GM23338 (cell line): ENCODE measurements around the gene S100A16. TPM values are rescaled to one million over a fixed set of nuclear protein-coding genes. Genes with fewer than 3 reads are reported as not detected.

Experiments
- ATAC-seq: fragments of 200-7000 bp; cut with Tn5 transposase; 3 replicates; pipeline ENCODE4 v1.9.1; 2020
- DNase-seq: peaks from one replicate; pipeline ENCODE4 v3.0.0-alpha.2; 2015; ENCODE audit warnings: low spot score
- H2AFZ ChIP-seq: fragments of 200-600 bp; sonication (generic); 2 replicates; pipeline ENCODE4 v1.8.0; 2016; ENCODE audit warnings: antibody characterized with exemption, mild to moderate bottlenecking, moderate library complexity
- H3F3A ChIP-seq: fragments of 200-600 bp; sonication (generic); replicated peaks from 2 replicates; pipeline ENCODE4 v1.8.0; 2017; ENCODE audit warnings: antibody characterized with exemption, mixed run types, low read depth
- H3K27ac ChIP-seq: fragments of 200-600 bp; sonication (generic); 2 replicates; pipeline ENCODE4 v1.6.1; 2016; ENCODE audit warnings: low read depth
- H3K27me3 ChIP-seq: fragments of 200-600 bp; sonication (generic); 2 replicates; pipeline ENCODE4 v1.8.0; 2016; ENCODE audit warnings: mild to moderate bottlenecking, mixed run types, moderate library complexity; ENCODE audit not compliant: insufficient read depth
- H3K36me3 ChIP-seq: fragments of 200-600 bp; sonication (generic); 2 replicates; pipeline ENCODE4 v1.8.0; 2016; ENCODE audit warnings: mild to moderate bottlenecking; ENCODE audit not compliant: insufficient read depth
- H3K4me1 ChIP-seq: fragments of 200-600 bp; sonication (generic); 2 replicates; pipeline ENCODE4 v1.8.0; 2016; ENCODE audit warnings: mild to moderate bottlenecking, moderate library complexity; ENCODE audit not compliant: insufficient read depth
- H3K4me2 ChIP-seq: fragments of 200-600 bp; sonication (generic); 2 replicates; pipeline ENCODE4 v1.7.1; 2017; ENCODE audit warnings: mixed run types
- H3K4me3 ChIP-seq: fragments of 200-600 bp; sonication (generic); 2 replicates; pipeline ENCODE4 v1.6.1; 2016; ENCODE audit warnings: mixed run types
- H3K79me2 ChIP-seq: fragments of 200-600 bp; sonication (generic); replicated peaks from 2 replicates; pipeline ENCODE4 v1.8.0; 2017; ENCODE audit warnings: mild to moderate bottlenecking; ENCODE audit not compliant: insufficient read depth
- H3K9me2 ChIP-seq: fragments of 200-600 bp; sonication (generic); 2 replicates; pipeline ENCODE4 v1.8.0; 2017; ENCODE audit not compliant: insufficient read depth
- H4K20me1 ChIP-seq: fragments of 200-600 bp; sonication (generic); replicated peaks from 2 replicates; pipeline ENCODE4 v1.8.0; 2017; ENCODE audit warnings: mild to moderate bottlenecking; ENCODE audit not compliant: insufficient read depth
- H3K27ac Mint-ChIP-seq: 2 replicates; pipeline ENCODE4 v1.8.0; 2020; ENCODE audit warnings: inconsistent platforms, mild to moderate bottlenecking, moderate library complexity, mixed read lengths
- H3K27me3 Mint-ChIP-seq: 3 replicates; pipeline ENCODE4 v1.8.0; 2022; ENCODE audit warnings: low read depth, mild to moderate bottlenecking, moderate library complexity, mixed read lengths, inconsistent platforms; ENCODE audit not compliant: insufficient read depth, poor library complexity
- H3K36me3 Mint-ChIP-seq: 3 replicates; pipeline ENCODE4 v1.8.0; 2021; ENCODE audit warnings: low read depth, mild to moderate bottlenecking, inconsistent platforms, moderate library complexity, mixed read lengths
- H3K4me1 Mint-ChIP-seq: 3 replicates; pipeline ENCODE4 v1.8.0; 2020; ENCODE audit warnings: mild to moderate bottlenecking, inconsistent platforms, mixed read lengths
- H3K4me3 Mint-ChIP-seq: 3 replicates; pipeline ENCODE4 v1.8.0; 2021; ENCODE audit warnings: moderate library complexity, mild to moderate bottlenecking, inconsistent platforms, mixed read lengths
- H3K9me3 Mint-ChIP-seq: 3 replicates; pipeline ENCODE4 v1.8.0; 2020; ENCODE audit warnings: moderate library complexity, mild to moderate bottlenecking, inconsistent platforms, mixed read lengths
- CTCF ChIP-seq, 2 experiments: fragments of 200-600 bp in 1 of 2; sonication (generic) in 1 of 2; conservative IDR thresholded peaks; 2 replicates each; pipeline versions ENCODE4 v1.5.1 to v1.6.1; 2016 to 2017; ENCODE audit warnings: antibody characterized with exemption in 2 of 2, low read depth in 2 of 2, mild to moderate bottlenecking in 2 of 2, moderate library complexity in 1 of 2
- ETS1 ChIP-seq: IDR thresholded peaks from 2 replicates; pipeline ENCODE4 v1.6.1; 2016; ENCODE audit warnings: antibody characterized with exemption
- POLR2AphosphoS5 ChIP-seq: IDR thresholded peaks from 2 replicates; pipeline ENCODE4 v1.6.1; 2016; ENCODE audit warnings: antibody characterized with exemption, low read depth
- REST ChIP-seq: IDR thresholded peaks from one replicate; pipeline ENCODE4 v1.6.1; 2018; ENCODE audit warnings: antibody characterized with exemption; ENCODE audit not compliant: unreplicated experiment
- STAT1 ChIP-seq: IDR thresholded peaks from one replicate; pipeline ENCODE4 v1.6.1; 2016; ENCODE audit warnings: antibody characterized with exemption; ENCODE audit not compliant: unreplicated experiment
- ZNF462 ChIP-seq: fragments of 250-450 bp; sonication (Bioruptor Pico); IDR thresholded peaks from 2 replicates; pipeline ENCODE4 v1.5.0; 2020; ENCODE audit warnings: mild to moderate bottlenecking, moderate library complexity
- polyA plus RNA-seq: library from polyadenylated mRNA; unstranded; fragments of >200 nt; fragmentation: Nextera tagmentation; extraction: Ambion mirVana; gene quantifications from 2 replicates; pipeline ENCODE4 v1.2.1, GENCODE V29; 2016
- total RNA-seq: library from RNA; depleted of rRNA; stranded (reverse); fragments of >200 nt; shearing (Covaris generic); gene quantifications from 2 replicates; pipeline ENCODE4 v1.2.3, GENCODE V29; 2014

The S100A16 gene
- total and polyA plus RNA-seq, 2 experiments from 2014 or later = 13.0 to 20.4 TPM

- TF ChIP-seq ZNF462 = no peak
Observed at GRCh38 chr1:153578936-153579335, 34.0 kb downstream of the S100A16 start (continued).

GRCh38 chr1:153578490-153578889, 34.4 kb downstream of the S100A16 start:
- Mint-ChIP-seq H3K4me1 (peaks cover 13% of the 10 kb centered on the region), H3K27me3 (peaks cover 4% of the 10 kb centered on the region), H3K36me3 (no peaks in the 10 kb centered on the region; the same call in 1 of the 3 replicates), H3K9me3 (peaks cover 22% of the 10 kb centered on the region; the same call in 2 of the 3 replicates), H3K4me3 (no peak overlapping the region), H3K27ac (no peak overlapping the region)
- H3K4me1 ChIP-seq = peaks cover 6% of the 10 kb centered on the region; the same call in 1 of the 2 replicates
- DNase-seq = no peak
- no peaks in the 10 kb centered on the region for H3K79me2 ChIP-seq
- H4K20me1 ChIP-seq = no peaks in the 10 kb centered on the region
- H3K4me3 ChIP-seq = no peak overlapping the region
- no peaks in the 10 kb centered on the region for H3K36me3 ChIP-seq
- H3K9me2 ChIP-seq = no peaks in the 10 kb centered on the region
- peak overlapping the region; percentile 2; the same call in 1 of the 2 replicates for H2AFZ ChIP-seq
- no peaks in the 10 kb centered on the region for H3K27me3 ChIP-seq
- no peaks in the 10 kb centered on the region for H3F3A ChIP-seq
- no peak for ATAC-seq
- no peak overlapping the region for H3K4me2 ChIP-seq
- H3K27ac ChIP-seq = no peak overlapping the region
- TF ChIP-seq REST (no peak), ETS1 (no peak), POLR2AphosphoS5 (no peak), CTCF (conservative IDR thresholded peaks at IDR 0.05; ENCODE audit: low read depth in 2 of 2) (no peak), STAT1 (no peak)
